Activated CD8-positive, alpha-beta memory T cell treated with anti-CD3 and anti-CD28 coated beads for 36 hours (primary cell): Measurements from ENCODE around the gene IL1R1. TPM values are rescaled to one million over a fixed set of nuclear protein-coding genes. Genes with fewer than 3 reads are reported as not detected.

Experiments used
- CTCF ChIA-PET: fragments of 350-600 bp; sonication (Branson Sonifier 250); formaldehyde crosslinking; loops from one replicate; lab custom pipeline; 2021; ENCODE audit warnings: antibody characterized with exemption; lab: Charles Lee
- POLR2A ChIA-PET: fragments of 350-600 bp; sonication (Branson Sonifier 250); formaldehyde crosslinking; loops from one replicate; lab custom pipeline; 2021; ENCODE audit warnings: antibody characterized with exemption; lab: Charles Lee
- total RNA-seq, 2 experiments: library from RNA; stranded (reverse); gene quantifications; one replicate each; pipeline ENCODE4 v1.2.3, GENCODE V29; 2021

Gene IL1R1
- total RNA-seq, 2 experiments from 2014 or later = 1.8 to 2.1 TPM

DNA sequence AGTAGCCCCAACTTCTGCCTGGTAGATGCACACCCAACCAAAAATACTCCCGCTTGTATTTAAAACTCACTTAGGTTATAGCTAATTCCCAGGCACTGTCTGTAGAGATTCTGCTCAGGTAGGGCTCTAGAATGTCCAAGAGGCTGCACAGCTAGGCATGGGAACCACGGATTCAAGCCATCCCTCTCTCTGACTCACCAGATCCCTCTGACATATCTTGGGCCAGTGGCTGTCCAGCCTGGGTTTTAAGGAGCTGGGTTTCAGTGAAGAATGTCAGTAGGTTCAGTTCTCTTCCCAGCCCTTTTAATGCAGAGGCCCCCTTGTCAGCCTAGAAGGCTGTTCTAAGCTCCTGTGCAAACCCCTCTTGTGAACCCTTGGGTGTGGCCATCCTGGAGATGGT is 15.9 kb upstream of the IL1R1 start:
- CTCF ChIA-PET = interaction anchor here (0.7 kb wide), 2 partner anchors 64 to 77 kb away, joined by 3 read pairs; no protein-coding TSS in a partner anchor
- POLR2A ChIA-PET = interaction anchor here (1.3 kb wide), 1 partner anchor 114 kb away, joined by 3 read pairs; no protein-coding TSS in a partner anchor

DNA sequence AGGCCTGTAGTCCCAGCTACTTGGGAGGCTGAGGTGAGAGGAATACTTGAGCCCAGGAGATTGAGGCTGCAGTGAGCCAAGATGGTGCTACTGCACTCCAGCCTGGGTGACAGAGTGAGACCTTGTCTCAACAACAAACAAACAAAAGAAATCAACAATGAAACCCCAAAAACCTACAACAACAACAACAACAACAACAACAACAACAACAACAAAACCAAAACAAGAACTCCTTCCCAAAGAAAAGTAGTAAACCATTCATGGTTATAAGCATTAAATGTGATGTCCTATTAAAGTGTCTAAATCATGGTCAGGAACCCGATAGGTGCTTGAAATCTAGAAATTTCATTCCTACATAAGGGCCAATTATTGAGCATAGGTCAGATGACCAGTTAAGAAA is 13.5 kb upstream of the IL1R1 start:
- ChIA-PET POLR2A (no interaction called here), CTCF (no interaction called here)

DNA sequence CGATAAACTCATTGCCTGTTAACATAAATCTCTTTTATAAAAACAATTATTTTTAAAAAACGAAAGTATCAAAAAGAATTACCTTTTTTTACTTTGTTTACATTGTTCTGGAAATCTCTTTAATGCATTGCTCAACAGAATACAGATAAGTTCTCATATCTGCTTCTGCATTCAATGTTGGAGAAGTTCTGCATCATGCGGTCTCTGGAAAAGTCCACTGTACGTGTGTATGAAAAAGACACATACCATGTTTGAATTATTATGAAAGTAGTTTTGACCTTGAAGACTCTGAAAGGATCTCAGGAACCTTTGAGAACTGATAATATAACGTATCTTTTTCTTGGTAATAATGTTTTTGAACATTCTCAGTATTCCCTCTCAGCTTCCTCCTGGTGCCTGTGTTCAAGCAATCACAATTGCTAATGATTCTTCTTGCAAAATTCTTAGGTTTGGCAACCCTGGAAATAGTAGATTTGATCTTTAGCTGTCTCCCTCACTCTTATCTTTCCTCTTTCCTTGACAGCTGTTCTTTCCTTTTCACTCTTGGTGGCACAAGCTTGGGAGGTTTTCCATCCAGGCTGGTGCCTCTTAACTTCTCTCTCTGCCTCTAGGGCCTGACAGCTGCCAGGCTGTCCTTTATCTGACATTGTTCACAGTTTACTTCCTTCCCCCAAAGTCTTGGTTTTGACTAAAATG is 12.4 kb upstream of the IL1R1 start:
- ChIA-PET POLR2A (no interaction called here), CTCF (no interaction called here)

DNA sequence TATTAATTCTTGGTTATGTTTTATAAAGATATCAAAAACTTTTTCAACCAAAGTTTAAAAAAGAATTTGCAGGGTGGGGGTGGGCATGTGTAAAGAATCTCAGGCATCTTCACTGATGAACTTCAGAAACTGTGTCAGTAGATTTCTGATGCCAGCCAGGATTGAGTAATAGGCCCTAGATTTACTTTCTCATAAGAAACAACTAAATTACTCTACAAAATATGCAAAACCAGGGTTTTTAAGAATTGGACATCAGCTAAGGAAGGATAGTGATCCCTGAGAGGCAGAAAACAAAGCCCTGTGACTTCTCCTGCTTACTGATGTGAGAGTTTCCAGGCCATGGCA is 11.9 kb upstream of the IL1R1 start:
- POLR2A ChIA-PET = no interaction called here
- CTCF ChIA-PET = no interaction called here

DNA sequence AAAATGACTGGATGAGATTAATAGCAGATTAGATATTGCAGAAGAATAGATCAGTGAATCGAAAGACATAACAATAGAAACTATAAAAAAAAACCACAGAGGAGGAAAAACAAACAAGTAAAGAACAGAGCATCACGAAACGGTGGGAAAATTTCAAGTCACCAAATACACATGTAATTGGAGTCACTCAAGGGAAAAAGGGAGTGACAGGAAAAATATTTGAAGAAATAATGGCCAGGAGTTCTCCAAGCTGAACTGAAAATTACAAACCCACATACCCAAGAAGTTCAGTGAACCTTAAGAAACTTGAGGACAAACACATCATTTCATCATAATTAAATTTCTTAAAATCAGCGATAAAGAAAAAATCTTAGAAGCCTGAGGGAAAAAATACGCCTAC is 11.0 kb upstream of the IL1R1 start:
- CTCF ChIA-PET = no interaction called here
- POLR2A ChIA-PET = no interaction called here

DNA sequence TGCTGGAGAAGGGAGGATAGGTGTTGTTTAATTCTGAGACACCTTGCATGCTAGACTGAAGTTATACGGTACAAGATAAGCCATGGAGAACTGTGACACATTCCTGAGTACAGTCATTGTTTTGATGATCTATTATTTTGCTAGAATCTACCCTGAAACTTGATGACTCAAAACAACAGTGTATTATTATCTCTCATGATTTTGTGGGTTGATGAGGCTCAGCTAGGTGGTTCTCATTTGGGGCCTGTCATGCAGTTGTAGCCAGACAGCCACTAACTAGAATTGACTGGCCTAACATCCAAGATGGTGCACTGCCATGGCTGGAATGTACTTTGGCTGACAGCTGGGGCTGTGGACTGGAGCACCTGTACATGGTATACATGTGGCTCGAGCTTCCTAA is 5.4 kb upstream of the IL1R1 start:
- CTCF ChIA-PET = interaction anchor here (1.2 to 2.7 kb wide), 3 partner anchors 11 to 117 kb away, joined by 3 to 10 read pairs (median 5); no protein-coding TSS in a partner anchor
- POLR2A ChIA-PET = interaction anchor here (1.1 to 2.4 kb wide), 4 partner anchors 9 to 138 kb away, joined by 3 to 7 read pairs (median 4); no protein-coding TSS in a partner anchor

DNA sequence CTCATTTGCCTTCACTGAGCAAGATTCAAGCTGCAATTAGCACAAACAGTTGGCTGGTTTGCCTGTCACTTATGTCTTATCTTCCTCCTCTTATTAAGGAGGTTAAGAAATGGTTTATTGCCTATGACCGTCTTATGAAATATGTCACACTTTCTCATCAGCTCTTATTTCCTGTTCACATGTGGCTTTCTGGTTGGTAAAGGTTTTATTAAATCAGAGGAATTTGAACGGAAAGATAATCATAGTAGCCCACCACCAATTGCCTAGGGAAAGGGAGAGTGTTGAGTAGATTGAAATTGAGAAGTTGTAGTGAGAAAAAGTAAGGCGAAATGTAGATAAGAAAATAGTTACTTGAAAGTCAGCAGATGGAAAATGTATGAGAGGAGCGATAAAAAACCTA is 4.2 kb upstream of the IL1R1 start:
- POLR2A ChIA-PET = interaction anchor here (1.1 to 2.4 kb wide), 2 partner anchors 10 to 76 kb away, joined by 5 to 7 read pairs; no protein-coding TSS in a partner anchor
- CTCF ChIA-PET = interaction anchor here (0.9 to 1.5 kb wide), 2 partner anchors 118 to 137 kb away, joined by 3 read pairs; no protein-coding TSS in a partner anchor

DNA sequence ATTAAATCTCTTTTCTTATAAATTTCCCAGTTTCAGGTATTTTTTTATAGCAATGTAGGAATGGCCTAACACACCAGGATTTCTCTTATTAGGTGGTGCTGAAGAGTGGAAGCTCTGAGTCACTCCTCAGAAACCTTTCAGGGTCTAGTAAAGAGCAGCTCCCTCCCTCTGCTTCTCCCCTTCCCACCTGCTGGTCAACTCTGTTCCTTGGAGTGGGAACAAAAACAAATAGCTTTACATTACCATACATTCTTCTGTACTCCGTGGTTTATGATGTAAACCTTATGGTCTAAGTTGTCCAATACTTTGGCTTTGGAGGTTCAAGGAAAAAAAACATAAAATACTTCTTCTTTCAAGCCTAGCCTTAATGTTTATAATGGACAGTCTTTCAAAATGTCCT is 2.7 kb upstream of the IL1R1 start:
- CTCF ChIA-PET = interaction anchor here (0.8 to 1.0 kb wide), 2 partner anchors 100 to 394 kb away, joined by 3 read pairs; no protein-coding TSS in a partner anchor

DNA sequence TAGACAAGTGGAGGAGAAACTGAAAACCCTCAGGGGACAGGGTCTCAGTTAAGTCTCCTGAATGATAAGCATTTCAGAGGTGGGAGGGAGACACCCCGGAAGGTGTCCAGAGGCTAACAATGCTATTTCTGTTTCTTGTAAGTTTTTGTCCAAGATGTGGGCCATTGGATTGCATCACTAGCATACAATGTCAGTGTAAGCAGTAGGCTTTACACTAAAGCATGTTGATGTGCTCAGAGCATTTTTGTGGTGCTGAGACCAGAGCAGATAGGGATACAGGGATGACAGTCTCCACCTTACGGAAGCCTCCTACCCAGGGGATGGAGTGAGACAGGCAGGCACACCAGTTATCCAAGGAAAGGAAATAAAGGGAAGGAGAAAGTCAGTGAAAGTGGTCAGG is 2.2 kb upstream of the IL1R1 start:
- ChIA-PET POLR2A (no interaction called here), CTCF (interaction anchor here (0.8 to 1.0 kb wide), 2 partner anchors 100 to 394 kb away, joined by 3 read pairs; no protein-coding TSS in a partner anchor)

More for the DNA sequence above, 2.7 kb upstream of the IL1R1 start:
- POLR2A ChIA-PET = no interaction called here

DNA sequence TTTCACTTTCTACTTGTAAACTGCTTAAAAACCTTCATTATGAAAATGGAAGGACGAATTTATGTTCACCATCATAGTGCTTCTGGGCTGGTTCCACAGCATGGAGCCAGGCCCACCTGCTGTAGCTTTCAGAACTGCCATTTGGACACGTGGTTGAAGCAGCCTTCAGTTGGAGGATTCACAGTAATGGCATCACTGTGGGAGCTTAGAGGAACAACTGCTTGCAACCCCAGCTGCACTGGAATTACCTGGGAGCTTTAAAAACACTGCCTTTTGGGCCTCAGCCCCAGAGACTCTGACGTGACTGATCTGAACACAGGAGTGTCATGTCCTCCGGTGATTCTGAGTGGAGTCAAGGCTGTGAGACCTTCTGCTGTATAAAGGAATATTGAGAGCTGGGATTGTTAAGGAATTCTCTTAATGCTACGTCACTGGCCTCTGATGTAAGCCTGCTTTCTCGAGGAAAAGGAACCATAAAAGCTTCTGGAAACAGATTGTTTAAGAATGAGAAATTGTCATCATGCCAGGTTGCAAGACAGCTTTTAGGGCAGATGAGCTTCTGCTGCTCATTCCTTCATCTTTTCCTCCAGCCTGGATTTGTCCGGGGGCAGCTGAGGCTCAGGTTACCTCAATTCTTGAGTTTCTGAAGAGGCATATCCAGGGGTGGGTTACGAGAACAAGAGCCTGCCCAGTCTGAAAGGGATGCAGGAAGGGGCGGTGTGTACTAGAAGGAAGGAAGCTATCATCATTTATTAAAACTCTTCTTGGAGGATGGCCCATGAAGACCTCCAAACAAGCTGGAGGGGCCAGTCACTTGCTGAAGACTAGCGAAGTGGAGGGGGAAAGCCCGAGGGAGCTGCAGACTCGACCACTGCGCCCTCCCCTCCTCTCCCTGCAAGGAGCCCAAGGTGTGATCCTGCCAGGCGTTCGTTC is 1.3 kb upstream of the IL1R1 start:
- POLR2A ChIA-PET = no interaction called here
- CTCF ChIA-PET = interaction anchor here (1.2 kb wide), 1 partner anchor 97 kb away, joined by 3 read pairs; no protein-coding TSS in a partner anchor

DNA sequence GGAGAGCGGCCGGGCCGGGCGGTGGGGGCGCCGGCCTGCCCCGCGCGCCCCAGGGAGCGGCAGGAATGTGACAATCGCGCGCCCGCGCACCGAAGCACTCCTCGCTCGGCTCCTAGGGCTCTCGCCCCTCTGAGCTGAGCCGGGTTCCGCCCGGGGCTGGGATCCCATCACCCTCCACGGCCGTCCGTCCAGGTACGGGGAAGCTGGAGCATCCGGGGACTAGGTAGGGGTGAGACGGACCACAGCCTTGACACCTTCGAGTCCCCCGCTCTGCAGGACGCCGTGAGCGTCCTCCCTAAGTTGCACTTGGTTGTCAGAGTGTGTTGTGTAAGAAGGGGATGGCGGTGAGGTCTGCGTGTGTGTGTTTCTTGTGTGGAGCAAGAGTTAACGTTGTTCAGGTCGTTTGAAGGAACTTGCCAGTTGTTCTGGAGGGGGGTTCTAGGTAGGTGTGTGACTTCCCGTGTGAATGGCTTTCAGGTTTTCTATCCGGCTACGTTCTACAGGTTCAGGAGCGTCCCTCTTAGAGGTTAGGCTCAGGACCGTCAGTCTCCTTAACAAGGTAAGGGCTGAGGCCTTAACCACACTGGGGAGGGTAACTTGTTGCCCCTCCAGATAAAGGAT is 393 bp downstream of the IL1R1 start:
- CTCF ChIA-PET = interaction anchor here (0.8 to 1.7 kb wide), 4 partner anchors 19 to 123 kb away, joined by 3 to 5 read pairs (median 3); no protein-coding TSS in a partner anchor
- POLR2A ChIA-PET = no interaction called here

DNA sequence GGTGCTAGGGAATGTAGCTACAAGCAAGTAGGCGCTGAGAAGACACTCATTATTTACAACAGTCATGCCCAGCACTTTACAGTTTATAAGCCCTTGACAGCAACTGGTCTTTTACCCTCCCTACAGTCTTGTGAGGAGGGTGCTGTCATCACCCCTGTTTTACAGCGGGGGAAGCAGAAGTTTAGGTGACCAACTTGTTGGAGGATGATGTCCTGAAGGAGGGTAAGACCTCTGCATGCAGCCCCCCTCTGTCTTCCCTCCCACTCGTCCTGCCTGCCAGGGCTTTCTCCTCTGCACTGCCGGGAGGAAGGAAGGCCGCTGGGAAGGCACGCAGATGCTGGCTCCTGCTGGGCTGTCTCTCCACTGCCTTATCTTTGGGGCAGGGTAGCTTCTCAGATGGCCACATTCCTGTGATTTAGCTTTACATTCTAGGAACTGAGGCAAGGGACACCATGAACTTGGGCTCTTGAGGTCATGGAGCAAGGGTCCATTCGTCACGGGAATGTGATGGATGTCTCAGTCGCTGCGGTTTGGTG is 972 bp downstream of the IL1R1 start:
- CTCF ChIA-PET = interaction anchor here (0.8 to 1.7 kb wide), 3 partner anchors 18 to 123 kb away, joined by 3 to 5 read pairs (median 3); no protein-coding TSS in a partner anchor
- POLR2A ChIA-PET = no interaction called here

DNA sequence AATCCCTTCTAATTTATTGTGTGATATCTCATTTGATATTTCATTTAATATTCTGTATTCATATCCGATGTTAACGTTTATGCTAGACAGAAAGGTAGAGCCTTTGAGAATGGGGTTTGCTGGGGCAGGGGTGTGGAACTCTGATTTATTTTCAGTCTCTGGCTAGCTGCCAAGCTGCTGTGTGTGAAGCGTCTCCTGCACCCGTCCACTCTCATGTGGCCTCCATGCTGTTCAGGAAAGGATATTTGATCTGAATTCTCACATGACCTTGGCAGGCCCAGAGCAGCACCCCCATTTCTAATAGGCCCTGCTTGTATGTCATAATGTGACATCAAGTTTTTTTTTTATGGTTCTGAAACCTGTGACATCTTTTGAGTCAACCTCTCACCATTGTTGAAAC is 1.6 kb downstream of the IL1R1 start:
- CTCF ChIA-PET = interaction anchor here (0.8 to 1.7 kb wide), 3 partner anchors 18 to 124 kb away, joined by 3 to 5 read pairs (median 3); no protein-coding TSS in a partner anchor
- POLR2A ChIA-PET = no interaction called here

DNA sequence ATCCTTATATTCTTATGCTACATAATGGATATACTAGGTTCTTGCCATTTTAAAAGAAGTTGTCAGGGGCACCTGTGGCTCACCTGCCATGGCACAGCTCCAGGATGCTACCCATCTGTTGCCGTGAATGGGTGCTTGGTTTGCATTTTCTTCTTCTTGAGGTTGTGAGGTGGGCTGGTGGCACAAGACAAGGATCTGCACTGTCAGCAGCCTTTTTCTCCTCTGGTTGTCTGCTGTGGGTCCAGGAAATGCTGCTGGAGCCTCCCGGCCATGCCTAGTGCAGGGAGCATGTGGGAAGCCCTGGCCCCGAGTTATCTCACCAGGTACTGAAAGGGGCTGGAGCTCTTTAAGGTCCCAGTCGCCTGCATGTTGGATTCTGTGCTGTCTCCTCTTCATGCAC is 2.6 kb downstream of the IL1R1 start:
- ChIA-PET CTCF (no interaction called here), POLR2A (no interaction called here)

DNA sequence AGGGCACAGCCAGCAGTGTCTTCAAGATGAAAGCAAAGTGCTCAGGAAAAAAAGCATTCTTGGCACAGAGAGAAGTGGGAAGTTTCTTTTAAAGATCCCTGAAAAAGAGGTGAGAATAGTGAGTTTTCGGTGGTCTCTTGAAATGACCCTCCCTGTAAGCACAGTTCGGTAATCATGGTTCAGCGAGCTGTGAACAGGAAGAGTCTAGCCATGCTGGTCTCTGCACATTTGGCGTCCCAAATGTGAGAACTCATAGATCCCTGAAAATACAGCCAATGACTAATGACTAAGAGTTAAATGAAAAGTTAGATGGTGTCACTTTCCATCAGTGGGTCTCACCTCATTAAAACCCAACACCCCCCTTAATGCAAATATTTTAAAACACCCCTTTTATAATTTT is 3.4 kb downstream of the IL1R1 start:
- ChIA-PET POLR2A (no interaction called here), CTCF (no interaction called here)

DNA sequence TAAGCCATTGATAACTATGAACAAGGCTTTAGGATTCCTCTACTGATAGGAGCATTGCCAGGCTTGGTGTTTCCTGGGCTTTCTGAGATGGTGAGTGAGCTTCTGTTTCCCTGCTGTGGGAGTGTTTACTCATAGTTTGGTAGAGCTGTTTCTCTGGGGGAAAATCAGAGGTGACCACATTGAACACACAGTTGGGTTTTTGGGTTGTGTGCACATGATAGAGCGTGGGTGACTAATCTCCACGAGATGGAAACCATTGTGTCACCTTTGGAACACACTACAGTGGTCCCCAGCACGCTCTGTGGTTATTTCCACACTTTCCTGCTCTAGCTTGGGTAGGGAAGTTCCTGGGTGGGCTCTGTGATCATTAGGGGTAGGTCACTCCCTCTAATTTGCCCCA is 5.4 kb downstream of the IL1R1 start:
- CTCF ChIA-PET = interaction anchor here (0.6 to 1.4 kb wide), 2 partner anchors 11 to 15 kb away, joined by 3 to 5 read pairs; no protein-coding TSS in a partner anchor
- POLR2A ChIA-PET = interaction anchor here (0.6 kb wide), 1 partner anchor 91 kb away, joined by 4 read pairs; no protein-coding TSS in a partner anchor

DNA sequence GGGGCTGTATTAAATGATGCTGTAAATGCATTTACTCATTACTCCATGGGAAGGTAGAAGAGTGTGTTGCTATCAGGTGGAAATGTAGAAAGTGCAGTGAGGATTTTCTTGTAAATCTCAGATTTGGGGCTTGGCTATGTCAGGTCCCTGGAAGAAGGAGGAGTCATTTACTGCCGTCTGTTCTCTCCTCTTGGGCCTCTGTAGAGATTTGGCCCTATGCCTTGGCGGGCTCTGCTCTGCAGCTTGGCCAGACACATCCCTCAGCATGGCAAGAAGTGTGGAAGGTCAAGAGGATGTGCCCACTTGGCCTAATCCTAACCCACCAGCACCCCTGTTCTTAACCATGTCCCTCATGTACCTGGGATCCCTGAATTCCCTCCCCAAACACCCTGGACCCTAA is 6.7 kb downstream of the IL1R1 start:
- ChIA-PET POLR2A (interaction anchor here (0.9 kb wide), 1 partner anchor 45 kb away, joined by 4 read pairs; no protein-coding TSS in a partner anchor), CTCF (no interaction called here)

DNA sequence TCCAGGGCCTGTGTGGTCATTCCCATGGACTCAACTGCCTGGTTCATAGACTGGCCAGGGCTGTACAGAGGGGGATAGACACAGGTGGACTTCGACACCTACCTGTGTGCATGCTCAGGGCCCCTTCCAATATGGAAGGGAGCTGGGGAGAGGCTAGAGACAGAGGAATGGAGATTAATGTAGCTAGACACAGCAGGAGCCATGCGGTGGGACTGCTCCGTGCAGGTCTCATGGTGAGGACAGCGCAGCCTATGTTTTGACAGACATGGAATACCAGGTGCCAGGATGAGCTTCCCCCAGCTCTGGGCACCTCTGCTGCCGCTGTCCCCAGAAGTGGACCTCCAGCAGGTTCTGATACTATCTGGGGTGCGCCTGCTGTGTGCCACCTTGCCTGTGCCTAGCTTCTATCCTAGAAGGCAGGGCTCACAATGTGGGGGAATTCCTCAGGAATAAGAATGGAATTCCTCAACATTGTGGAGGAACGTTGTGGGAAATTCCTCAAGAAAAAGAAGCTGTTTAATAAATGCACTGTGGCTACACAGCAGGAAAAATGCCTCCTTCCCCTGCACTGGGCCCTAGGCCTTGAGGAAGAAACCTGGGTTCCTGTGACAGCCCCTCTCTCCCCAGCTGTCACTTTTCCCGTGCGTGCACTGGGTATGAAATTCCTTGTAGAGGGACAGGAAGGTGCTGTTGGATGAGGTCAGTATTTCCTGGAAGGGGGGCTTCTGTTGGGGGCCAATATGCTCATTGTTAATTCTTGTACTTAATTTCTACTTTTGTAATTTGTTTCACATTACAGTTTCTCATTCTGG is 7.3 kb downstream of the IL1R1 start:
- POLR2A ChIA-PET = no interaction called here
- CTCF ChIA-PET = no interaction called here
